GM23338 (cell line): ENCODE results near the gene GPC6.

ENCODE experiments used
- EZH2phosphoT487 ChIP-seq: fragments of 200-600 bp; sonication (generic); IDR thresholded peaks from one replicate; pipeline ENCODE4 v1.8.1; 2018; ENCODE audit warnings: antibody characterized with exemption; ENCODE audit not compliant: unreplicated experiment
- TF ChIP-seq, protein P1 (sequence below), 2 experiments: fragments of 200-600 bp in 1 of 2; sonication (generic) in 1 of 2; conservative IDR thresholded peaks; 2 replicates each; pipeline versions ENCODE4 v1.5.1 to v1.6.1; 2016 to 2017; ENCODE audit warnings: antibody characterized with exemption in 2 of 2, low read depth in 2 of 2, mild to moderate bottlenecking in 2 of 2, moderate library complexity in 1 of 2

DNA sequence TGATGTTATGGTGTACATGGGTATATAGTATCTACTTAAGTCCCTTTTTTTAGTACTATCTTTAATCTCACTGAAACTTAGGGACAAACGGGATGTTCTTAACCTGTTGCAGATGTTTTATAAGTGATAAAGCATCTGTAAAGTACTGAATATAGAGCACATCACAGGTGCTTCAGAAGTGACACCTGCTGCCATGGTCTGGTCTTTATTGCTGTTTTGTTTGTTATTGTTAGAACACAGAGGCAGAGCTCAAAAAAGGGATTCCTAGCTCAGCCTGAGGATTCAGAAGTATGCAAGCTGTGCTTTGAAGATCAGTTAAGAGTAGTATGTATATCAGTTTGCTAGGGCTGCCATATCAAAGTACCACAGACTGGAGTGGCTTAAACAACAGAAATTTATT lies 1033.4 kb downstream of the GPC6 start:
- TF ChIP-seq, protein P1, sequence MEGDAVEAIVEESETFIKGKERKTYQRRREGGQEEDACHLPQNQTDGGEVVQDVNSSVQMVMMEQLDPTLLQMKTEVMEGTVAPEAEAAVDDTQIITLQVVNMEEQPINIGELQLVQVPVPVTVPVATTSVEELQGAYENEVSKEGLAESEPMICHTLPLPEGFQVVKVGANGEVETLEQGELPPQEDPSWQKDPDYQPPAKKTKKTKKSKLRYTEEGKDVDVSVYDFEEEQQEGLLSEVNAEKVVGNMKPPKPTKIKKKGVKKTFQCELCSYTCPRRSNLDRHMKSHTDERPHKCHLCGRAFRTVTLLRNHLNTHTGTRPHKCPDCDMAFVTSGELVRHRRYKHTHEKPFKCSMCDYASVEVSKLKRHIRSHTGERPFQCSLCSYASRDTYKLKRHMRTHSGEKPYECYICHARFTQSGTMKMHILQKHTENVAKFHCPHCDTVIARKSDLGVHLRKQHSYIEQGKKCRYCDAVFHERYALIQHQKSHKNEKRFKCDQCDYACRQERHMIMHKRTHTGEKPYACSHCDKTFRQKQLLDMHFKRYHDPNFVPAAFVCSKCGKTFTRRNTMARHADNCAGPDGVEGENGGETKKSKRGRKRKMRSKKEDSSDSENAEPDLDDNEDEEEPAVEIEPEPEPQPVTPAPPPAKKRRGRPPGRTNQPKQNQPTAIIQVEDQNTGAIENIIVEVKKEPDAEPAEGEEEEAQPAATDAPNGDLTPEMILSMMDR (conservative IDR thresholded peaks at IDR 0.05; ENCODE audit: low read depth in 2 of 2): no peak
- TF ChIP-seq EZH2phosphoT487: no peak
